ENCODE results near the gene OGFOD2. TPM values are rescaled to one million over a fixed set of nuclear protein-coding genes. Genes with fewer than 3 reads are reported as not detected.

OGFOD2 gene
- total and polyA plus RNA-seq, 2 of the 13 experiments (the other 11 are each of a cell fraction or from before 2014, with no cell fraction given), result 13.2 to 14.6 TPM

DNA sequence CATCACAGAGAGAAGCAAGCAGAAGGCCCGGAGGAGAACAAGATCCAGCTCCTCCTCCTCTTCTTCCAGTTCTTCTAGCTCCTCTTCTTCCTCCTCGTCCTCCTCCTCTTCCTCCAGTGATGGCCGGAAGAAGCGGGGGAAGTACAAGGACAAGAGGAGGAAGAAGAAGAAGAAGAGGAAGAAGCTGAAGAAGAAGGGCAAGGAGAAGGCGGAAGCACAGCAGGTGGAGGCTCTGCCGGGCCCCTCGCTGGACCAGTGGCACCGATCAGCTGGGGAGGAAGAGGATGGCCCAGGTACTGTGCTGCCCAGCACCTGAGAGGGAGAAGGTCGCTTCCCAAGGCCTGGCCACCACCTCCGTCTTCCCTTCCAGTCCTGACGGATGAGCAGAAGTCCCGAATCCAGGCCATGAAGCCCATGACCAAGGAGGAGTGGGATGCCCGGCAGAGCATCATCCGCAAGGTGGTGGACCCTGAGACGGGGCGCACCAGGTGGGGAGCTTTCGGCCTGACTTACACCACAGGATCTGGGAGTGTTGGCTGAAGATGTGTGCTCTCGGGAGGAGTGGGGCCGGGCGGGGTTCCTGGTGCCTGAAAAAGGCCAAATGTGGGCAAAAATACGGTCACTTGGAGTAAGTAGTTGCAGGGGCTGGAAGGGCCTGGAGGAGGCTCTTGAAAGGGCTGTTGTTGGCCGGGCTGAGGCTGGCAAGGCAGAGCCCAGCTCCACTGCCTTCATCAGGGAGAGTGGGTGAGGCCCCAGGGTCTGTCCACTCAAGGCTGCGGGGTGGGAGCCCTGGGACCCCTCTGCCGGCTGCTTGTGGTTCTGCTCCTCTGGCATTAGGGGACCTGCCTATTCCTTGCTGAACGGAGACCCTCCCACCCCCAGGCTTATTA lies 6.8 kb downstream of the OGFOD2 start:
- POLR2A ChIA-PET, result interaction anchor here (0.6 to 5.0 kb wide), 5 partner anchors 7 to 251 kb away, joined by 3 to 49 read pairs (median 4); partner anchors contain the start of genes ABCB9, MPHOSPH9, MTRFR and OGFOD2
- no peak overlapping the region for H2AFZ ChIP-seq (ENCODE audit: low read length)
- in situ Hi-C loops (cut with HindIII; ENCODE audit: extremely low pct_ligation_motif_present, low pct_unique_long_range_greater_than_20kb) (no loop called here), intact Hi-C loops (cut with micrococcal nuclease; ENCODE audit: unreplicated experiment) (loop anchor here (5.0 kb wide), 1 partner anchor 250 kb away; the partner anchor contains the start of genes MPHOSPH9 and MTRFR)
- no peaks in the 10 kb centered on the region for H4K20me1 ChIP-seq (ENCODE audit: insufficient read depth, low read length)
- H3K79me2 ChIP-seq (ENCODE audit: insufficient read depth, low read length), result peaks cover 34% of the 10 kb centered on the region
- H3K27ac ChIP-seq (ENCODE audit: extremely low read length, insufficient read depth, low read length), result peak overlapping the region; percentile 93
- CTCF ChIA-PET (ENCODE audit: low intra/inter-chr PET ratio, low total read pairs), result no interaction called here
- H3K4me1 ChIP-seq (ENCODE audit: insufficient read depth, low read length), result peaks cover 70% of the 10 kb centered on the region
- peaks cover 4 to 18% of the 10 kb centered on the region in 2 experiments; a peak in 4 of 5 replicates for H3K36me3 ChIP-seq (replicated peaks in 1 of 2; ENCODE audit: control insufficient read depth in 1 of 2, insufficient read depth in 2 of 2, low read length in 2 of 2)
- H3K27me3 ChIP-seq (ENCODE audit: control insufficient read depth in 1 of 2, insufficient read depth in 2 of 2, low read length in 2 of 2), result no peaks in the 10 kb centered on the region; a peak in 1 of 5 replicates
- ATAC-seq (no peak), FAIRE-seq (no peak), DNase-seq (ENCODE audit: low spot score) (no peak)
- WGBS (ENCODE audit: low lambda C conversion rate), result 78% methylated on average over 22 of the region's 25 CpGs
- peak overlapping the region; percentile 96 for H3K4me2 ChIP-seq (ENCODE audit: low read depth, low read length)
- peak overlapping the region; percentile 94 for H3K9ac ChIP-seq (ENCODE audit: insufficient read depth, low read depth, low read length)
- H3K4me3 ChIP-seq (replicated peaks in 1 of 3; ENCODE audit: insufficient read depth in 1 of 3, low read depth in 2 of 3, low read length in 3 of 3), result peak overlapping the region; percentile 87 to 99 (median 97)
- no TSS peak for BruUV-seq (replicated peaks)
- TF ChIP-seq SMAD9 (CRISPR knock-in tag; IDR thresholded peaks at IDR 0.05), result no peak
- peak; percentile 21 for TF ChIP-seq AGO1 (IDR thresholded peaks at IDR 0.05; ENCODE audit: low read depth, low read length, poor library complexity, severe bottlenecking)
- 0 out of 2 replicates have a peak, but pooled peaks have one; percentile 28 for TF ChIP-seq MTA1 (CRISPR knock-in tag; IDR thresholded peaks at IDR 0.05; ENCODE audit: borderline replicate concordance)
- 0 out of 2 replicates have a peak, but pooled peaks have one; percentile 8 for TF ChIP-seq POLR2G (IDR thresholded peaks at IDR 0.05; ENCODE audit: low read depth, low read length)
- no peaks in the 10 kb centered on the region for H3K9me3 ChIP-seq (ENCODE audit: low read length)

DNA sequence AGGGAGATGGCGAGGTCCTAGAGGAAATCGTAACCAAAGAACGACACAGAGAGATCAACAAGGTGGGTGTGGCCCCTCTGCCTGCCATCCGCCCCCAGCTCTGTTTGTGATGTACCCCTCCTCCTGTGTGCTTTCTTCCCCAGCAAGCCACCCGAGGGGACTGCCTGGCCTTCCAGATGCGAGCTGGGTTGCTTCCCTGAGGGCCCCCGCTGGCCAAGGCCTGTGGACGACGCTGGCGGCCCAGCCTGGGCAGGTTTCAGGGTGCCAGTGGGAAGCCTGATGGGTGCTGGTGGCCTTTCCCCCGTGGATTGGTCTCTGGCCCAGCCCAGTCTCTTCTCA lies 7.4 kb downstream of the OGFOD2 start:
- H3K27me3 ChIP-seq (ENCODE audit: control insufficient read depth in 1 of 2, insufficient read depth in 2 of 2, low read length in 2 of 2), result no peaks in the 10 kb centered on the region; a peak in 1 of 5 replicates
- ATAC-seq, result no peak
- TF ChIP-seq, protein P1, sequence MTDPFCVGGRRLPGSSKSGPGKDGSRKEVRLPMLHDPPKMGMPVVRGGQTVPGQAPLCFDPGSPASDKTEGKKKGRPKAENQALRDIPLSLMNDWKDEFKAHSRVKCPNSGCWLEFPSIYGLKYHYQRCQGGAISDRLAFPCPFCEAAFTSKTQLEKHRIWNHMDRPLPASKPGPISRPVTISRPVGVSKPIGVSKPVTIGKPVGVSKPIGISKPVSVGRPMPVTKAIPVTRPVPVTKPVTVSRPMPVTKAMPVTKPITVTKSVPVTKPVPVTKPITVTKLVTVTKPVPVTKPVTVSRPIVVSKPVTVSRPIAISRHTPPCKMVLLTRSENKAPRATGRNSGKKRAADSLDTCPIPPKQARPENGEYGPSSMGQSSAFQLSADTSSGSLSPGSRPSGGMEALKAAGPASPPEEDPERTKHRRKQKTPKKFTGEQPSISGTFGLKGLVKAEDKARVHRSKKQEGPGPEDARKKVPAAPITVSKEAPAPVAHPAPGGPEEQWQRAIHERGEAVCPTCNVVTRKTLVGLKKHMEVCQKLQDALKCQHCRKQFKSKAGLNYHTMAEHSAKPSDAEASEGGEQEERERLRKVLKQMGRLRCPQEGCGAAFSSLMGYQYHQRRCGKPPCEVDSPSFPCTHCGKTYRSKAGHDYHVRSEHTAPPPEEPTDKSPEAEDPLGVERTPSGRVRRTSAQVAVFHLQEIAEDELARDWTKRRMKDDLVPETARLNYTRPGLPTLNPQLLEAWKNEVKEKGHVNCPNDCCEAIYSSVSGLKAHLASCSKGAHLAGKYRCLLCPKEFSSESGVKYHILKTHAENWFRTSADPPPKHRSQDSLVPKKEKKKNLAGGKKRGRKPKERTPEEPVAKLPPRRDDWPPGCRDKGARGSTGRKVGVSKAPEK (CRISPR knock-in tag; IDR thresholded peaks at IDR 0.05; ENCODE audit: borderline replicate concordance), result no peak
- TF ChIP-seq ZNF543 (CRISPR knock-in tag; IDR thresholded peaks at IDR 0.05) (peak; percentile 64; the same call in 1 of the 2 replicates), SP140L (CRISPR knock-in tag; IDR thresholded peaks at IDR 0.05; ENCODE audit: borderline replicate concordance) (no peak), CREM (IDR thresholded peaks at IDR 0.05) (no peak), CREM (CRISPR knock-in tag; IDR thresholded peaks at IDR 0.05) (no peak), MED13 (CRISPR knock-in tag; IDR thresholded peaks at IDR 0.05) (no peak), KDM2A (CRISPR knock-in tag; IDR thresholded peaks at IDR 0.05; ENCODE audit: borderline replicate concordance, low read depth) (peak; percentile 26; the same call in 1 of the 2 replicates), HNRNPLL (IDR thresholded peaks at IDR 0.05; ENCODE audit: low read depth, low read length, poor library complexity, severe bottlenecking) (no peak)

More for the DNA sequence above, 7.4 kb downstream of the OGFOD2 start:
- Histone ChIP-seq H3K79me2 (ENCODE audit: insufficient read depth, low read length) (peaks cover 32% of the 10 kb centered on the region), H3K4me3 (replicated peaks in 1 of 3; ENCODE audit: insufficient read depth in 1 of 3, low read depth in 2 of 3, low read length in 3 of 3) (peak overlapping the region in 2 of 3 experiments; percentile 97 to 99; a peak in 3 of 6 replicates), H3K4me2 (ENCODE audit: low read depth, low read length) (peak overlapping the region; percentile 96), H4K20me1 (ENCODE audit: insufficient read depth, low read length) (no peaks in the 10 kb centered on the region), H3K4me1 (ENCODE audit: insufficient read depth, low read length) (peaks cover 64% of the 10 kb centered on the region), H3K9ac (ENCODE audit: insufficient read depth, low read depth, low read length) (peak overlapping the region; percentile 94; the same call in 1 of the 2 replicates), H3K9me3 (ENCODE audit: low read length) (no peaks in the 10 kb centered on the region), H3K27ac (ENCODE audit: extremely low read length, insufficient read depth, low read length) (peak overlapping the region; percentile 93), H3K36me3 (replicated peaks in 1 of 2; ENCODE audit: control insufficient read depth in 1 of 2, insufficient read depth in 2 of 2, low read length in 2 of 2) (peaks cover 4 to 13% of the 10 kb centered on the region in 2 experiments; a peak in 3 of 5 replicates), H2AFZ (ENCODE audit: low read length) (no peak overlapping the region)
- TSS peak; percentile 70 for BruUV-seq (replicated peaks)
- WGBS (ENCODE audit: low lambda C conversion rate), result 77% methylated on average over 5 of the region's 11 CpGs
- in situ Hi-C loops (cut with HindIII; ENCODE audit: extremely low pct_ligation_motif_present, low pct_unique_long_range_greater_than_20kb) (no loop called here), intact Hi-C loops (cut with micrococcal nuclease; ENCODE audit: unreplicated experiment) (loop anchor here (5.0 kb wide), 1 partner anchor 250 kb away; the partner anchor contains the start of genes MPHOSPH9 and MTRFR)
- ChIA-PET CTCF (ENCODE audit: low intra/inter-chr PET ratio, low total read pairs) (no interaction called here), POLR2A (interaction anchor here (1.0 to 5.0 kb wide), 3 partner anchors 8 to 250 kb away, joined by 3 to 49 read pairs (median 42); partner anchors contain the start of genes ABCB9, MPHOSPH9, MTRFR and OGFOD2)
- DNase-seq (ENCODE audit: low spot score) (no peak), FAIRE-seq (no peak)

All from HepG2 (cell line).